ENCODE data around the gene RPS6KB2.
"Not testable (repeated sequence)": the region's sequence is repeated elsewhere in the genome, so short reads cannot be mapped to it uniquely, and the experiment has no call there.

RPS6KB2 gene

DNA sequence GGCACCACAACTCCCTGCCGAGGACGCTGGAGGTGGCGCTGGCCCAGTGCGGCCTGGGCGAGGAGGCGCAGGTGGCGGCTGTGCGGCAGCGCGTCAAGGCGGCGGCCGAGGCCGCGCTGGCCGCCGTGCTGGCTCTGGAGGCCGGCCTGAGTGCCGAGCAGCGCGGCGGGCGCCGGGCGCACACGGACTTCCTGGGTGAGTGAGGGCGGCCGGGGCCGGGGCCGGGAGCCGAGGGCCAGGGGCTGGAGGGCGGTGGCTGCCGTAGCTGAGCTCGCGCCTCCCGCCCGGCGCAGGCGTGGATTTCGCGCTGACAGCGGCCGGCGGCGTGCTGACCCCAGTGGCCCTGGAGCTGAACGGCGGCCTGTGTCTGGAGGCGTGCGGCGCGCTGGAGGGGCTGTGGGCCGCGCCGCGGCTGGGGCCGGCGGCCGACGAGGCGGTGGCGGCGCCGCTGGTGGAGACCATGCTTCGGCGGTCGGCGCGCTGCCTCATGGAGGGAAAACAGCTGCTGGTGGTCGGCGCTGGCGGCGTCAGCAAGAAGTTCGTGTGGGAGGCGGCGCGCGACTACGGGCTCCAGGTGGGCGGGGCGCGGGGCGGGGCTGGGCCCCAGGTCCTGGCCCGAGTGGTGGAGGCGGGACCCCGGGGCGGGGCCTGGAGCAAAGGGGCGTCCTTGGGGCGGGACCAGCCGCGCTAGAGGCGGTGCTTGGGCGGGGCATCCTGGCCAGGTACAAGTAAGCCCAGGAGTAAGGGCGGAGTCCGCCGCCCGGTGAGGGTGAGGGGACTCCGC lies 7.5 kb upstream of the RPS6KB2 start:
- peak; percentile 90 for DNase-seq (ENCODE audit: low read depth, low spot score)
- peak overlapping the region; percentile 20 for H3K4me3 ChIP-seq (ENCODE audit: low read depth, low read length)
- TF ChIP-seq, protein P1, sequence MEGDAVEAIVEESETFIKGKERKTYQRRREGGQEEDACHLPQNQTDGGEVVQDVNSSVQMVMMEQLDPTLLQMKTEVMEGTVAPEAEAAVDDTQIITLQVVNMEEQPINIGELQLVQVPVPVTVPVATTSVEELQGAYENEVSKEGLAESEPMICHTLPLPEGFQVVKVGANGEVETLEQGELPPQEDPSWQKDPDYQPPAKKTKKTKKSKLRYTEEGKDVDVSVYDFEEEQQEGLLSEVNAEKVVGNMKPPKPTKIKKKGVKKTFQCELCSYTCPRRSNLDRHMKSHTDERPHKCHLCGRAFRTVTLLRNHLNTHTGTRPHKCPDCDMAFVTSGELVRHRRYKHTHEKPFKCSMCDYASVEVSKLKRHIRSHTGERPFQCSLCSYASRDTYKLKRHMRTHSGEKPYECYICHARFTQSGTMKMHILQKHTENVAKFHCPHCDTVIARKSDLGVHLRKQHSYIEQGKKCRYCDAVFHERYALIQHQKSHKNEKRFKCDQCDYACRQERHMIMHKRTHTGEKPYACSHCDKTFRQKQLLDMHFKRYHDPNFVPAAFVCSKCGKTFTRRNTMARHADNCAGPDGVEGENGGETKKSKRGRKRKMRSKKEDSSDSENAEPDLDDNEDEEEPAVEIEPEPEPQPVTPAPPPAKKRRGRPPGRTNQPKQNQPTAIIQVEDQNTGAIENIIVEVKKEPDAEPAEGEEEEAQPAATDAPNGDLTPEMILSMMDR (IDR thresholded peaks at IDR 0.05; ENCODE audit: low read depth, low read length): no peak
- in situ Hi-C loops (cut with HindIII; ENCODE audit: low sequenced_read_pairs): no loop called here

DNA sequence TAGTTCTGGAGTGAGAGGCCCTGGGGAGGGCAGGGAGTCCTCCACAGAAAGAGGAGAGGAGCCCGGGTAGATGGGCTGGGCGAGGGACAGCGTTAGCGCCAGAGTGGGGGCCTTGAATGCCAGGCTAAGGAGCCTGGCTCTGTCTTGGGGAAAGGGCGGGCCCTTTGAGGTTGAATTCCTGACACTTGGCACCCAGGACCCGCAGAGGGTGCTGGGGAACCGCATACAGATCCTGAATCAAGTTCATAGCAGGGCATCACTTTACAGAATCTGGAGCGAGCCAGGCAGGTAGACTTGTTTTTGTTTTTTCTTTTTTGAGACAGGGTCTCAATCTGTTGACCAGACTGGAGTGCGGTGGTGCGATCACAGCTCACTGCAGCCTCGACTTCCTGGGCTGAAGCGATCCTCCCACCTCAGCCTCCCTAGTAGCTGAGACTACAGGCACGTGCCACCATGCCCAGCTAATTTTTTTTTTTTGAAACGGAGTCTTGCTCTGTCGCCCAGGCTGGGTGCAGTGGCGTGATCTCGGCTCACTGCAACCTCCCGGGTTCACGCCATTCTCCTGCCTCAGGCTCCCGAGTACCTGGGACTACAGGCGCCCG lies 6.8 kb upstream of the RPS6KB2 start:
- no peak for DNase-seq (ENCODE audit: low read depth, low spot score)
- TF ChIP-seq, protein P1 (IDR thresholded peaks at IDR 0.05; ENCODE audit: low read depth, low read length): no peak
- in situ Hi-C loops (cut with HindIII; ENCODE audit: low sequenced_read_pairs): no loop called here
- H3K4me3 ChIP-seq (ENCODE audit: low read depth, low read length): no peak overlapping the region

DNA sequence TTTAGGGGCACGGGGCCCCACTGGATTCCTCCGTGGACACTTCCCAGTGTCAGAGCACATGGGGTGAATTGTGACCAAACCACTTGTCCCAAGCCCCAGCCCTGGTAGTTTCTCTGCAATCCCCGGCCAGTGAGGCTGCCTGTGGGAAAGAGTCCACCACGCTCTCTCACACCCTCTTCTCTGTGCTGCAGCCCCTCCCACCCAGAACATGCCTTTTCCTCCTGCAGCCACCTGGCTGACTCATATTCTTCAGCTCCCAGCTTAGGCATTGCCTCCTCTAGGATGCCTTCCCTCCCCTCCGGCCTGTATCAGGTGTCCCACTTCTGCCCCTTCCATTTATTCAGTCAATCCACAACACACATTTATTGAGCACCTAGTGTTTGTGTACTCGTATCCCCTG lies 5.4 kb upstream of the RPS6KB2 start:
- no peak for DNase-seq (ENCODE audit: low read depth, low spot score)
- in situ Hi-C loops (cut with HindIII; ENCODE audit: low sequenced_read_pairs): no loop called here

DNA sequence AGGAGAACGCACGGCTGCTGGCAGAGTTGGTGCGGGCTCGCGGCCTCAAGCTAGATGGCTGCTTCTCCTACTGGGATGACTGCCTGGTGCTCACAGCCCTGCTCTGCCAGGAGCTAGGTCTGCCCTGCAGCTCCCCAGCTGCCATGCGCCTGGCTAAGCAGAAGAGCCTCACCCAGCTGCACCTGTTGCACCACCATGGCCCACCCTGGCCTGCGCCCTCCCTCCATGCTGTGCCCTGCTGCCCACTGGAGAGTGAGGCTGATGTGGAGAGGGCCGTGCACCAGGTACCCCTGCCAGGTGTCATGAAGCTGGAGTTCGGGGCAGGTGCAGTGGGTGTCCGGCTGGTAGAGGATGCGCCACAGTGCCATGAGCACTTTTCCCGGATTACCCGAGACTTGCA lies 4.8 kb upstream of the RPS6KB2 start:
- TF ChIP-seq, protein P1 (IDR thresholded peaks at IDR 0.05; ENCODE audit: low read depth, low read length): no peak
- H3K4me3 ChIP-seq (ENCODE audit: low read depth, low read length): no peak overlapping the region
- in situ Hi-C loops (cut with HindIII; ENCODE audit: low sequenced_read_pairs): no loop called here
- no peak for DNase-seq (ENCODE audit: low read depth, low spot score)

More for the DNA sequence above, 5.4 kb upstream of the RPS6KB2 start:
- no peak overlapping the region for H3K4me3 ChIP-seq (ENCODE audit: low read depth, low read length)
- TF ChIP-seq, protein P1 (IDR thresholded peaks at IDR 0.05; ENCODE audit: low read depth, low read length): no peak

DNA sequence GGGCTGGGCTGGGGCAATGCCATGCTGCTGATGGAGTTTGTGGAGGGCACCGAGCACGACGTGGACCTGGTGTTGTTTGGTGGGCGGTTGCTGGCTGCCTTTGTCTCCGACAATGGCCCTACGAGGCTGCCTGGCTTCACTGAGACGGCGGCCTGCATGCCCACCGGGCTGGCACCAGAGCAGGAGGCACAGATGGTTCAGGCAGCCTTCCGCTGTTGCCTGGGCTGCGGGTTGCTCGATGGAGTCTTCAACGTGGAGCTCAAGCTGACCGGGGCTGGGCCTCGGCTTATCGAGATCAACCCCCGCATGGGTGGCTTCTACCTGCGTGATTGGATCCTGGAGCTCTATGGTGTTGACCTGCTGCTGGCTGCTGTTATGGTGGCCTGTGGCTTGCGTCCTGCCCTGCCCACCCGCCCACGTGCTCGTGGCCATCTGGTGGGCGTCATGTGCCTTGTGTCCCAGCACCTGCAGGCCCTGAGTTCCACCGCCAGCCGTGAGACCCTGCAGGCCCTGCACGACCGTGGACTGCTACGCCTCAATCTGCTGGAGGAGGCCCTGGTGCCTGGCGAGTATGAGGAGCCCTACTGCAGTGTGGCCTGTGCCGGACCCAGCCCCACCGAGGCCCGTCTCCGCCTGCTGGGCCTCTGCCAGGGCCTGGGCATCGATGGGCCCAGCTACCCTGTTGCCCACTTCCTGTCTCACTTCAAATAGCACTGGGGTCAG lies 4.2 kb upstream of the RPS6KB2 start:
- TF ChIP-seq, protein P1 (IDR thresholded peaks at IDR 0.05; ENCODE audit: low read depth, low read length): no peak
- in situ Hi-C loops (cut with HindIII; ENCODE audit: low sequenced_read_pairs): no loop called here
- H3K4me3 ChIP-seq (ENCODE audit: low read depth, low read length): no peak overlapping the region
- DNase-seq (ENCODE audit: low read depth, low spot score): no peak

DNA sequence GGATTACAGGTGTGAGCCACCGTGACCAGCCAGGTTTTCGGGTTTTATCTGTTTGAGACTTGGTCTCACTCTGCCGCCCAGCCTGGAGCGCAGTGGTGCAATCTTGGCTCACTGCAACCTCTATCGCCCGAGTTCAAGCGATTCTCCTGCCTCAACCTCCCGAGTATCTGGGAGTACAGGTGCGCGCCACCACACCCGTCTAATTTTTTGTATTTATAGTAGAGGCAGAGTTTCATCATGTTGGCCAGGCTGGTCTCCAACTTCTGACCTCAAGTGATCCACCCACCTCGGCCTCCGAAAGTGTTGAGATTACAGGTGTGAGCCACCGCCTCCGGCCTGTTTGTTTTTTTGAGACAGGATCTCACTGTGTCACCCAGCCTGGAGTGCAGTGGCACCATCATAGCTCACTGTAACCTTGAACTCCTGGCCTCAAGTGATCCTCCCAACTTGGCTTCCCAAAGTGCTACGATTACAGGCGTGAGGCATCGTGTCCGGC lies 882 bp upstream of the RPS6KB2 start:
- H3K4me3 ChIP-seq (ENCODE audit: low read depth, low read length): peak overlapping the region; percentile 97
- in situ Hi-C loops (cut with HindIII; ENCODE audit: low sequenced_read_pairs); DNase-seq (ENCODE audit: low read depth, low spot score): not testable (repeated sequence)
